Measurements from ENCODE around the gene KL.

Gene KL

DNA sequence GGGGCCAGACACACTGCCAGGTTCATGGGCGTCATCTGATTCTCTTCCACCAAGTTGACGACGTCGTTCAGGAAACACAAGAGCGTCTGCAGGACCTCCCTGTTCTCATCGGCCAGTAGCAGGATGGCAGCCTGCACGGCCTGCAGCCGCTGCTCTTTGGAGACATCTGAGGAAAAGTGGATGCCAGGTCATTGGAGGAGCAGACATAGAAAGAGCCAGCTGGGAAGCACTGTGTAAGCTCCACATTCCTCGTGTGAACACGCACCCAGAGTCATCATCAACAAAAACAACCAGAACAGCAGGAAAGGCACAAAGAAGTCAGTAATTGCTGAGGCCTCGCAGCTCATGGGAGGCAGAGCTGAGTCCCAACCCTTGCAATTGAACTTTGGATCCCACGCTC lies 96.5 kb downstream of the KL start:
- H3K36me3 ChIP-seq (ENCODE audit: control insufficient read depth, insufficient read depth, low read length), result no peaks in the 10 kb centered on the region

GRCh38 chr13:33114146-33114545 lies 97.9 kb downstream of the KL start:
- H3K4me1 ChIP-seq (ENCODE audit: control insufficient read depth, insufficient read depth, low read length), result no peaks in the 10 kb centered on the region
- no peak overlapping the region for H3K9ac ChIP-seq (ENCODE audit: low read depth, low read length)
- H3K27ac ChIP-seq (ENCODE audit: low read depth, low read length), result no peak overlapping the region
- H3K9me3 ChIP-seq (ENCODE audit: control insufficient read depth, insufficient read depth, low read length), result no peaks in the 10 kb centered on the region
- no peaks in the 10 kb centered on the region for H3K27me3 ChIP-seq (ENCODE audit: control insufficient read depth, insufficient read depth, low read length)
- H3K4me3 ChIP-seq (ENCODE audit: low read depth, low read length), result no peak overlapping the region
- H3K36me3 ChIP-seq (ENCODE audit: control insufficient read depth, insufficient read depth, low read length), result no peaks in the 10 kb centered on the region

More for the DNA sequence above, 96.5 kb downstream of the KL start:
- no peaks in the 10 kb centered on the region for H3K9me3 ChIP-seq (ENCODE audit: control insufficient read depth, insufficient read depth, low read length)
- no peaks in the 10 kb centered on the region for H3K4me1 ChIP-seq (ENCODE audit: control insufficient read depth, insufficient read depth, low read length)
- H3K27ac ChIP-seq (ENCODE audit: low read depth, low read length), result no peak overlapping the region
- no peak overlapping the region for H3K4me3 ChIP-seq (ENCODE audit: low read depth, low read length)
- no peaks in the 10 kb centered on the region for H3K27me3 ChIP-seq (ENCODE audit: control insufficient read depth, insufficient read depth, low read length)
- no peak overlapping the region for H3K9ac ChIP-seq (ENCODE audit: low read depth, low read length)

DNA sequence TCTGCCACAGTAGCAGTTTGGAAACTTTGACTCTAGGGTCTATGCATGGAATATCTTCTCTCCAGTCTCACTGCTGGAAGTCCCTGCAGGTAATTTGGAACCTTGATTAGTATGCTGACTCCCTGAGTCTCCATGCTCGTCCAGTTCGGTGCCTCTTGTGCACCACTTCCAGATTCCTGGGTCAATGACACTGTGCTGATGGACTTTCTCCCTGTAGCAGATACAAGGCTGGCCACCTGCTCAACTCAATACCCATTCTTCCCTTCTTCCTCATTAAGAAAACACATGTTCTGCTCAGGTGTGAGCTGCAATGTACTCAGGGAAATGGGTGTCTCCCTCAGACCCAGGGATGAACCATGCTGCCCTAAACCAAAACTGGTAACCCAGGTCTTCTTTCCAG lies 99.1 kb downstream of the KL start:
- Histone ChIP-seq H3K9ac (ENCODE audit: low read depth, low read length) (no peak overlapping the region), H3K36me3 (ENCODE audit: control insufficient read depth, insufficient read depth, low read length) (no peaks in the 10 kb centered on the region)

More for the DNA sequence above, 99.1 kb downstream of the KL start:
- Histone ChIP-seq H3K27ac (ENCODE audit: low read depth, low read length) (no peak overlapping the region), H3K4me1 (ENCODE audit: control insufficient read depth, insufficient read depth, low read length) (no peaks in the 10 kb centered on the region), H3K9me3 (ENCODE audit: control insufficient read depth, insufficient read depth, low read length) (no peaks in the 10 kb centered on the region), H3K4me3 (ENCODE audit: low read depth, low read length) (no peak overlapping the region), H3K27me3 (ENCODE audit: control insufficient read depth, insufficient read depth, low read length) (no peaks in the 10 kb centered on the region)

All from HUES48 (cell line).